Stimulated activated CD4-positive, alpha-beta T cell treated with anti-CD3 and anti-CD28 coated beads, TNF-alpha, amount 100 ng/mL, for 4 hours (primary cell): ENCODE measurements around the gene TTC12.

Experiments
- DNase-seq, 3 experiments: peaks; one replicate each; pipeline ENCODE4 v3.0.0-alpha.2; 2020; ENCODE audit warnings: low read depth in 3 of 3

TTC12 gene

GRCh38 chr11:113329725-113330124 is 15.3 kb downstream of the TTC12 start:
- DNase-seq, result no peak

GRCh38 chr11:113331441-113331840 is 17.1 kb downstream of the TTC12 start:
- DNase-seq, result no peak

- DNase-seq, result no peak
Measured at GRCh38 chr11:113332023-113332422, 17.6 kb downstream of the TTC12 start.

- DNase-seq, result no peak
Measured at GRCh38 chr11:113332638-113333329, 18.4 kb downstream of the TTC12 start.

GRCh38 chr11:113334183-113334582 is 19.8 kb downstream of the TTC12 start:
- no peak for DNase-seq

GRCh38 chr11:113338730-113339129 is 24.3 kb downstream of the TTC12 start:
- DNase-seq, result no peak

- no peak for DNase-seq
Measured at GRCh38 chr11:113339929-113340589, 25.7 kb downstream of the TTC12 start.

GRCh38 chr11:113341388-113342165 is 27.2 kb downstream of the TTC12 start:
- no peak for DNase-seq

GRCh38 chr11:113345978-113346377 is 31.6 kb downstream of the TTC12 start:
- no peak for DNase-seq

- no peak for DNase-seq
Measured at GRCh38 chr11:113349528-113349927, 35.1 kb downstream of the TTC12 start.

- no peak for DNase-seq
Measured at GRCh38 chr11:113350336-113351067, 36.1 kb downstream of the TTC12 start.

- no peak for DNase-seq
Measured at GRCh38 chr11:113351068-113351450, 36.7 kb downstream of the TTC12 start.

- no peak for DNase-seq
Measured at GRCh38 chr11:113351480-113351879, 37.1 kb downstream of the TTC12 start.

GRCh38 chr11:113356203-113356602 is 41.8 kb downstream of the TTC12 start:
- no peak for DNase-seq

GRCh38 chr11:113363406-113363805 is 49.0 kb downstream of the TTC12 start:
- DNase-seq, result no peak

GRCh38 chr11:113363996-113364641 is 49.7 kb downstream of the TTC12 start:
- no peak for DNase-seq

- DNase-seq, result no peak
Measured at GRCh38 chr11:113365895-113366294, 51.5 kb downstream of the TTC12 start.

- no peak for DNase-seq
Measured at GRCh38 chr11:113369411-113369810, 55.0 kb downstream of the TTC12 start.

GRCh38 chr11:113370634-113371033 is 56.3 kb downstream of the TTC12 start:
- no peak for DNase-seq

- DNase-seq, result no peak
Measured at GRCh38 chr11:113372309-113372708, 57.9 kb downstream of the TTC12 start.

- DNase-seq, result no peak
Measured at GRCh38 chr11:113373306-113373705, 58.9 kb downstream of the TTC12 start.
